Smooth muscle cell (in vitro differentiated cells): Measurements from ENCODE around the gene PTGDR2. TPM values are rescaled to one million over a fixed set of nuclear protein-coding genes. Genes with fewer than 3 reads are reported as not detected.

Experiments used
- DNase-seq: peaks from one replicate; lab custom pipeline; 2025; ENCODE audit not compliant: unreplicated experiment; lab: John Stamatoyannopoulos, UW
- H2AFZ ChIP-seq: fragments of 200-600 bp; sonication (generic); 2 replicates; pipeline ENCODE4 v1.6.0; 2016; ENCODE audit warnings: antibody characterized with exemption, low read depth, mild to moderate bottlenecking
- H3F3A ChIP-seq: fragments of 200-600 bp; sonication (generic); 2 replicates; pipeline ENCODE4 v1.6.0; 2017; ENCODE audit warnings: antibody characterized with exemption, low read depth
- H3K27ac ChIP-seq: fragments of 200-600 bp; sonication (generic); 2 replicates; pipeline ENCODE4 v1.5.1; 2016; ENCODE audit warnings: low read depth, mild to moderate bottlenecking
- H3K27me3 ChIP-seq: fragments of 200-600 bp; sonication (generic); 2 replicates; pipeline ENCODE4 v1.6.1; 2016; ENCODE audit warnings: low read depth, mild to moderate bottlenecking
- H3K36me3 ChIP-seq: fragments of 200-600 bp; sonication (generic); 2 replicates; pipeline ENCODE4 v1.5.1; 2016; ENCODE audit warnings: low read depth
- H3K4me1 ChIP-seq: fragments of 200-600 bp; sonication (generic); 2 replicates; pipeline ENCODE4 v1.5.1; 2016; ENCODE audit warnings: low read depth
- H3K4me2 ChIP-seq: fragments of 200-600 bp; sonication (generic); 2 replicates; pipeline ENCODE4 v1.6.0; 2016; ENCODE audit warnings: mild to moderate bottlenecking
- H3K4me3 ChIP-seq: fragments of 200-600 bp; sonication (generic); 2 replicates; pipeline ENCODE4 v1.5.1; 2016; ENCODE audit warnings: mild to moderate bottlenecking
- H3K79me2 ChIP-seq: fragments of 200-600 bp; sonication (generic); 2 replicates; pipeline ENCODE4 v1.6.0; 2016; ENCODE audit warnings: low read depth, mild to moderate bottlenecking
- H3K9ac ChIP-seq: fragments of 200-600 bp; sonication (generic); 2 replicates; pipeline ENCODE4 v1.6.0; 2016; ENCODE audit warnings: low read depth
- H3K9me3 ChIP-seq: fragments of 200-600 bp; sonication (generic); replicated peaks from 2 replicates; pipeline ENCODE4 v1.5.1; 2016; ENCODE audit warnings: low read depth
- H4K20me1 ChIP-seq: fragments of 200-600 bp; sonication (generic); 2 replicates; pipeline ENCODE4 v1.6.0; 2016; ENCODE audit warnings: low read depth
- WGBS: methylation state at CpG from one replicate; pipeline ENCODE4 v1.1.7; 2016; ENCODE audit warnings: low lambda C conversion rate; 5-methylcytosine and 5-hydroxymethylcytosine counted together
- polyA plus RNA-seq: library from polyadenylated mRNA; unstranded; fragments of >200 nt; fragmentation: Nextera tagmentation; extraction: Ambion mirVana; gene quantifications from 2 replicates; pipeline ENCODE4 v1.2.1, GENCODE V29; 2016
- total RNA-seq: library from RNA; depleted of rRNA; stranded (reverse); fragments of >200 nt; gene quantifications from 2 replicates; pipeline ENCODE4 v1.2.3, GENCODE V29; 2014
- TF ChIP-seq, protein P1 (sequence below): fragments of 200-600 bp; sonication (generic); IDR thresholded peaks from 2 replicates; pipeline ENCODE4 v1.5.1; 2017; ENCODE audit warnings: borderline replicate concordance, mild to moderate bottlenecking, antibody characterized with exemption; ENCODE audit not compliant: insufficient read depth, poor library complexity, severe bottlenecking

Gene PTGDR2
- total and polyA plus RNA-seq, 2 experiments from 2014 or later = 0.04 to 0.08 TPM

DNA sequence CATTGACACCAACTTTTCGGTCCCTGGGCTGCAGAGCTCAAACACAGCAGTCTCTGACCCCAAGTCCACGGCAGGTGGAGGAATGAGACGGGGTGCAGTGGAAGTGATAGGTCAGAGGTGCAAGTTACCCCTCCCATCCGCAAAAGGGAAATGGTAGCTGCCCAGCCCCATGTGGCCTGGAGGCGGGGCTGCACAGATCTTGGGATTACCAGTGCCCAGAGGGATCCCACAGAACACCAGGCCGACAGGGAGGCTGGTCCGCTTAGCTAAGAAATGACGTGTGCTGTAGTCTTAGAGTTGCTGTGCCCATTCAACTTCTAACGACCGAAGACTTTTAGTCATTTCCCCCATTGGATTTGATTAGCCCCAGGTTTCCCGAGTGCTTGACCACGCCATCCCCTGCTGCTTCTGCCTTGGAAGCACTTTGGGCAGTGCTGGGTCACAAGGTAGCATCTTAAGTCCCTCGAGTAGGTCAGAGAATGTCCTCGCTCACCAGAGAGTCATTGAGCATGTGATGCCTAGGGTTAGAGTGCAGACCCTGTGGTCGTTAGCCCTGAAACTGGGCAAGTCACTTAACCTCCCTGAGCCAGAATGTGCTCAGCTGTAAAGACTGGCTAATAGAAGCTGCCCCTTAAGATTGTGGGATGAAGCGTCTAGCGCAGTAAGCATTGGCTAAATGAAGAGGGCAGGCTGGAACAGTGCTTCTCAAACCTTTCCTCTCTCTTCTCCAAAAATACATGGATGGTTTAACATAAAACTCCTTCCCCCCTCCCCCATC is 4.2 kb downstream of the PTGDR2 start:
- H3K4me1 ChIP-seq = no peaks in the 10 kb centered on the region
- WGBS = 90% methylated on average over 17 of the region's 17 CpGs
- H3K9me3 ChIP-seq = no peaks in the 10 kb centered on the region
- no peaks in the 10 kb centered on the region for H3K79me2 ChIP-seq
- no peaks in the 10 kb centered on the region for H3F3A ChIP-seq
- DNase-seq = no peak
- no peak overlapping the region for H3K27ac ChIP-seq
- H3K36me3 ChIP-seq = no peaks in the 10 kb centered on the region
- H4K20me1 ChIP-seq = no peaks in the 10 kb centered on the region
- TF ChIP-seq, protein P1, sequence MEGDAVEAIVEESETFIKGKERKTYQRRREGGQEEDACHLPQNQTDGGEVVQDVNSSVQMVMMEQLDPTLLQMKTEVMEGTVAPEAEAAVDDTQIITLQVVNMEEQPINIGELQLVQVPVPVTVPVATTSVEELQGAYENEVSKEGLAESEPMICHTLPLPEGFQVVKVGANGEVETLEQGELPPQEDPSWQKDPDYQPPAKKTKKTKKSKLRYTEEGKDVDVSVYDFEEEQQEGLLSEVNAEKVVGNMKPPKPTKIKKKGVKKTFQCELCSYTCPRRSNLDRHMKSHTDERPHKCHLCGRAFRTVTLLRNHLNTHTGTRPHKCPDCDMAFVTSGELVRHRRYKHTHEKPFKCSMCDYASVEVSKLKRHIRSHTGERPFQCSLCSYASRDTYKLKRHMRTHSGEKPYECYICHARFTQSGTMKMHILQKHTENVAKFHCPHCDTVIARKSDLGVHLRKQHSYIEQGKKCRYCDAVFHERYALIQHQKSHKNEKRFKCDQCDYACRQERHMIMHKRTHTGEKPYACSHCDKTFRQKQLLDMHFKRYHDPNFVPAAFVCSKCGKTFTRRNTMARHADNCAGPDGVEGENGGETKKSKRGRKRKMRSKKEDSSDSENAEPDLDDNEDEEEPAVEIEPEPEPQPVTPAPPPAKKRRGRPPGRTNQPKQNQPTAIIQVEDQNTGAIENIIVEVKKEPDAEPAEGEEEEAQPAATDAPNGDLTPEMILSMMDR = no peak
- H3K4me3 ChIP-seq = no peak overlapping the region
- H3K9ac ChIP-seq = no peak overlapping the region
- peaks cover 5% of the 10 kb centered on the region for H3K27me3 ChIP-seq
- no peak overlapping the region for H3K4me2 ChIP-seq
- no peak overlapping the region for H2AFZ ChIP-seq

DNA sequence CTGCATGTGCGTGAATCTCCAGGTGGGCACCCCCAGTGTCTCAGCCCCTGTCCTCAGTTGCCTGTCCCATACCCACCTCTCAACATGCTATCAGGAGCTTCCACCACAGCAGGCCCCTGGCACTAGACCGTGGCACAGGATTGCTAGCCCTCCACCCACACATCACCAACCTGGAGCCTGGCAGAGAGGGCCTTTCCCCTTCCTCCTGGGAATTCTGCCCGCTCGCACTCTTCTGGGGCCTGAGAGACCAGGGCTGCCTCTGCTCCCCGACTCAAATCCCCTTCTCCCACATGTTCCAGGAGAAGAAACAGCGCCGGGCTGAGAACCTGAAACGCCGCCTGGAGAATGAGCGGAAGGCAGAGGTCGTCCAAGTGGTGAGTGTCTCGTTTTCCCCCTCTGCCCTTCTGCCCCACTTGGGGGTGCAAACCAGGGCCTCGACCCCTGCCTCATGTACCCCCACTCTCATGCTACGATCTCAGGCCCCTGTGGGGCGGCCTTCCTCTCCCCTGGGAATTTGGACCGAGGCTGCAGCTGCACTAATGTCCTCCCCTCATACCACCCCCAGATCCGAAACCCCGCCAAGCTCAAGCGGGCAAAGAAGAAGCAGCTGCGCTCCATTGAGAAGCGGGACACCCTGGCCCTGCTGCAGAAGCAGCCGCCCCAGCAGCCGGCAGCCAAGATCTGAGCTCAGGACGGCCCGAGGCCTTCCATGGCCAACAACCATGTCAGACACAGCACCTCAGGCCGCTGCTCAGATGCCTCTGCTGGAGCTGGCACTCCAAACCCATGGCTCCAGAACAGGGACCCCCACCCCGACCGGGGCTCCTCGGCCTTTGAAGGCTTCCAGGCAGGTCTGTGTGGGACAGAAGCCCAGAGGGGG is 5.9 kb downstream of the PTGDR2 start:
- TF ChIP-seq, protein P1 = no peak
- Histone ChIP-seq H3K4me3 (no peak overlapping the region), H2AFZ (no peak overlapping the region), H3K9ac (no peak overlapping the region), H3K79me2 (peaks cover 4% of the 10 kb centered on the region), H3K4me1 (no peaks in the 10 kb centered on the region), H3K36me3 (no peaks in the 10 kb centered on the region), H3K27me3 (peaks cover 5% of the 10 kb centered on the region), H3F3A (no peaks in the 10 kb centered on the region), H3K27ac (no peak overlapping the region), H3K4me2 (no peak overlapping the region), H4K20me1 (no peaks in the 10 kb centered on the region), H3K9me3 (no peaks in the 10 kb centered on the region)
- WGBS = 97% methylated on average over 29 of the region's 29 CpGs
- DNase-seq = no peak

DNA sequence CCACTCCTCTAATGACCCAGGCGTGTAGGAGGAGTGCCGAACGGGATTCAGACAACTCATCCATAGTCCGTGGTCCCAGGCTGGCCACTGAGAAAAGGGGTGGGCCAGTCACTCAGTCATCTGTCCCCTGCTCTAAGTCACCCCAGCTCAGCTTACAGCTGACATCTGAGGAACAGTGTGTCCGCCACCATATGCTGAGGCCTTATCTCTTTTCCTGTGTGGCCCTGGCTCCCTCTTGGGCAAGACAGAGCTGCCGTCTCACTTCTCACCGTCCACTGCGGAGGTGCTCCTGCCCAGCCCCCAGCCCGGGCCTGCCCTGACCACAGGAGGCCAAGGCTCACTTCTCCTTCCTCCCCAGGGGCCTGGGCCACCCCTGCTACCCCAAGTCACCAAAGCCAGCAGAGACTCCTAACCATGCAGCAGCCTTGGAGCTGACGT is 7.0 kb downstream of the PTGDR2 start:
- no peak overlapping the region for H2AFZ ChIP-seq
- H3K4me1 ChIP-seq = peaks cover 10% of the 10 kb centered on the region
- no peaks in the 10 kb centered on the region for H3F3A ChIP-seq
- no peaks in the 10 kb centered on the region for H4K20me1 ChIP-seq
- 86% methylated on average over 7 of the region's 10 CpGs for WGBS
- H3K9ac ChIP-seq = no peak overlapping the region
- no peak for DNase-seq
- no peak overlapping the region for H3K4me3 ChIP-seq
- peaks cover 5% of the 10 kb centered on the region for H3K27me3 ChIP-seq
- H3K79me2 ChIP-seq = peaks cover 7% of the 10 kb centered on the region
- no peak overlapping the region for H3K4me2 ChIP-seq
- no peaks in the 10 kb centered on the region for H3K36me3 ChIP-seq
- no peaks in the 10 kb centered on the region for H3K9me3 ChIP-seq
- H3K27ac ChIP-seq = no peak overlapping the region
- TF ChIP-seq, protein P1 = no peak
